RWPE2 (cell line): ENCODE results near the gene POU2AF1.

Experiments used
- ATAC-seq: fragments of 200-7000 bp; cut with Tn5 transposase; 3 replicates; pipeline ENCODE4 v1.9.1; 2021; ENCODE audit warnings: low read depth
- DNase-seq: peaks from one replicate; pipeline ENCODE4 v3.0.0-alpha.2; 2020; ENCODE audit warnings: low spot score
- H3K27ac ChIP-seq: fragments of 450-650 bp; 2 replicates; pipeline ENCODE4 v1.5.1; 2017; ENCODE audit warnings: mild to moderate bottlenecking; ENCODE audit not compliant: poor library complexity, severe bottlenecking
- H3K27me3 ChIP-seq: fragments of 250-450 bp; sonication (Bioruptor Pico); 2 replicates; pipeline ENCODE4 v1.5.1; 2021; ENCODE audit warnings: mild to moderate bottlenecking, moderate library complexity; ENCODE audit not compliant: insufficient read depth, poor library complexity, severe bottlenecking
- H3K36me3 ChIP-seq: fragments of 250-450 bp; sonication (Bioruptor Pico); 2 replicates; pipeline ENCODE4 v1.5.1; 2020; ENCODE audit warnings: low read depth, mild to moderate bottlenecking, moderate library complexity
- H3K4me1 ChIP-seq: fragments of 250-450 bp; sonication (Bioruptor Pico); 2 replicates; pipeline ENCODE4 v1.5.1; 2021; ENCODE audit warnings: mild to moderate bottlenecking, moderate library complexity; ENCODE audit not compliant: insufficient read depth, poor library complexity, severe bottlenecking
- H3K4me3 ChIP-seq: fragments of 250-450 bp; sonication (Bioruptor Pico); 2 replicates; pipeline ENCODE4 v1.5.1; 2021; ENCODE audit warnings: mild to moderate bottlenecking, moderate library complexity; ENCODE audit not compliant: severe bottlenecking
- H3K9me3 ChIP-seq: fragments of 250-450 bp; sonication (Bioruptor Pico); 2 replicates; pipeline ENCODE4 v1.5.1; 2021; ENCODE audit warnings: mild to moderate bottlenecking, moderate library complexity; ENCODE audit not compliant: severe bottlenecking
- TF ChIP-seq, protein P1 (sequence below): fragments of 450-650 bp; IDR thresholded peaks from one replicate; pipeline ENCODE4 v1.5.1; 2017; ENCODE audit warnings: mild to moderate bottlenecking, moderate library complexity; ENCODE audit not compliant: poor library complexity, severe bottlenecking

Gene POU2AF1

DNA sequence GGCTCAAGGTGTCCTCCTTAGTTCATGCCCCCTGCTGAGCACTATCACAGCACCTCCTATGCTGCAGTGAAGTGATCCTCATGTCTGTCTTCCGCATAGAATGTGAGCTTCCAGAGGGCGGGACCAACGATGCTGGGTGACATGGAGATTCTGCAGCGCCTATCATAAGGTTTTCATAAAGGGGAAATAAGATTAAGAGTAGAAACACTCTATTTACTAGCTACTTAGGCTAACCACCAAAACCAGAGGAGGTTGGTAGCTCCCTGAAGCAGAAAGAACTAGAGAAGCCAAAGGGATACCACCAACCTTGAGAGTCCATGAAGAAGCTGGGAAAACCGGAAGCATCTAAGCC lies 39.3 kb upstream of the POU2AF1 start:
- Histone ChIP-seq H3K27me3 (no peaks in the 10 kb centered on the region), H3K4me1 (no peaks in the 10 kb centered on the region), H3K4me3 (no peak overlapping the region), H3K9me3 (no peaks in the 10 kb centered on the region), H3K36me3 (no peaks in the 10 kb centered on the region), H3K27ac (no peak overlapping the region)
- ATAC-seq, result no peak
- TF ChIP-seq, protein P1, sequence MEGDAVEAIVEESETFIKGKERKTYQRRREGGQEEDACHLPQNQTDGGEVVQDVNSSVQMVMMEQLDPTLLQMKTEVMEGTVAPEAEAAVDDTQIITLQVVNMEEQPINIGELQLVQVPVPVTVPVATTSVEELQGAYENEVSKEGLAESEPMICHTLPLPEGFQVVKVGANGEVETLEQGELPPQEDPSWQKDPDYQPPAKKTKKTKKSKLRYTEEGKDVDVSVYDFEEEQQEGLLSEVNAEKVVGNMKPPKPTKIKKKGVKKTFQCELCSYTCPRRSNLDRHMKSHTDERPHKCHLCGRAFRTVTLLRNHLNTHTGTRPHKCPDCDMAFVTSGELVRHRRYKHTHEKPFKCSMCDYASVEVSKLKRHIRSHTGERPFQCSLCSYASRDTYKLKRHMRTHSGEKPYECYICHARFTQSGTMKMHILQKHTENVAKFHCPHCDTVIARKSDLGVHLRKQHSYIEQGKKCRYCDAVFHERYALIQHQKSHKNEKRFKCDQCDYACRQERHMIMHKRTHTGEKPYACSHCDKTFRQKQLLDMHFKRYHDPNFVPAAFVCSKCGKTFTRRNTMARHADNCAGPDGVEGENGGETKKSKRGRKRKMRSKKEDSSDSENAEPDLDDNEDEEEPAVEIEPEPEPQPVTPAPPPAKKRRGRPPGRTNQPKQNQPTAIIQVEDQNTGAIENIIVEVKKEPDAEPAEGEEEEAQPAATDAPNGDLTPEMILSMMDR, result no peak
- no peak for DNase-seq

DNA sequence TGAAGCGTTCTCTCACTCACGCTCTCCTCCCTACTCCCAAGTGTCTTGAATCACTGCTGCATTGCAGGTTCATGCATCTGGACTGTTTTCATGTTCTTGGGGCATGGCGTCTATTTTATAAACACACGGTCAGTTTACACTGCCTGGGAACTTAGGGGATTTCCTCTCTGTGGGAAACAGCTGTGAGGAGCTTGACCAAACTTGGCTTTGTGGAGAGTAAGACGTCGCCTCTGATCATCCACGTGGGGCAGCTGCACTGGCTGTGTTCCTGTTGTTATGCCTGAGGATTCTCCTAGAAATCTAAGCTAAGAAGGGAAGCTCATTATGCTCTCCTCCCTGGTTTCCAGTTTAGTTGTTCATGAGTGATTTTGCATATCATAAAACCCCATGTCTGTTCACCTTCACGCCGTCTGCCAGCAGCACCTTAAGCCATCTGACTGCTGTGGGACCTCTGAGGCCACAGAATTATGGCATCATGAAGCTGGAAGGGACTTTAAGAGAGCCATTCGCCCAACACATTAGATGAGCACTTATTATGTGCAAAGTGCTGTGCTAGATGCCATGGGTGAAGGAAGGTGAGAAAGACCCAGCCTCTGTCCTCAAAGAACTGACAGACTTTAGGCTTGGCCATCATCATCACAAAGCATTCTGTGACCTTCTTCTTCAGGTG lies 38.8 kb upstream of the POU2AF1 start:
- Histone ChIP-seq H3K36me3 (no peaks in the 10 kb centered on the region), H3K9me3 (no peaks in the 10 kb centered on the region), H3K27me3 (no peaks in the 10 kb centered on the region), H3K27ac (no peak overlapping the region), H3K4me1 (no peaks in the 10 kb centered on the region), H3K4me3 (no peak overlapping the region)
- ATAC-seq, result no peak
- no peak for DNase-seq
- TF ChIP-seq, protein P1, result no peak

DNA sequence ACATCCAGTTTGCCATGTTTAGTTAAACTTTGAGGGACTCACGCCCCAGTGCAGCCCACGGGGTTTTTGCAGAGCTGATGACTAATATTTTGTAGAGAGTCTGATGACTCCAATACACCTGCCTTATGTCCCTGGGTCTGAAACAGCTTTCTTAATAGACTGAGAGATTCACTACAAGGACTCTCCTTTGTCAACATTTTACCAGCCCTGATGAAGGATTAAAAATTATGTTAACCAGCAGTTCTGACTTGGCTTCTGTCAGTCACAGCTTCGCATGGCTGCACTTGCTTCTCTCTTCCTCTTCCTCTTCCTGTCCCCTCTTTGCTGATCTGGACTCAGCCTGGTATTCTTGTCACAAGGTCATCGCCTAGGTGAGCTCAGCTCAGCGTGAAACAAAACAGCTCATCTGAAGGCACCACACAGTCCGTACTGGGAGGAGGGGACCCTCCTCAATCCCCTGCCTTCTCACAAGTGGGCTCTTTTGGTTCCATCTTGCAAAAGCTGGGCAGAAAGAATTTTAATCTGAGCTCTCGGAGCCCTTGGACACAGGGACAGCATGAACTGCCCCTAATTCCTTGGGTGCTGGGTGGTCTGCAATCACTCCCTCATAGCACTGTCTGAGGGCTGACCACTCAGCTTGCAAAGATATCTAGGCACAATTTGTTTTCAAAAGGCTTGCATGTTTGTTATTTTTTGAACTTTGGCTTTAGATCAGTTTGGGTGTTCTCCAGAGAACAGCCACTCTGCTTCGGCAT lies 38.1 kb upstream of the POU2AF1 start:
- H3K4me1 ChIP-seq, result no peaks in the 10 kb centered on the region
- TF ChIP-seq, protein P1, result no peak
- no peaks in the 10 kb centered on the region for H3K27me3 ChIP-seq
- H3K4me3 ChIP-seq, result no peak overlapping the region
- ATAC-seq, result no peak
- no peaks in the 10 kb centered on the region for H3K9me3 ChIP-seq
- H3K36me3 ChIP-seq, result no peaks in the 10 kb centered on the region
- no peak for DNase-seq
- no peak overlapping the region for H3K27ac ChIP-seq

DNA sequence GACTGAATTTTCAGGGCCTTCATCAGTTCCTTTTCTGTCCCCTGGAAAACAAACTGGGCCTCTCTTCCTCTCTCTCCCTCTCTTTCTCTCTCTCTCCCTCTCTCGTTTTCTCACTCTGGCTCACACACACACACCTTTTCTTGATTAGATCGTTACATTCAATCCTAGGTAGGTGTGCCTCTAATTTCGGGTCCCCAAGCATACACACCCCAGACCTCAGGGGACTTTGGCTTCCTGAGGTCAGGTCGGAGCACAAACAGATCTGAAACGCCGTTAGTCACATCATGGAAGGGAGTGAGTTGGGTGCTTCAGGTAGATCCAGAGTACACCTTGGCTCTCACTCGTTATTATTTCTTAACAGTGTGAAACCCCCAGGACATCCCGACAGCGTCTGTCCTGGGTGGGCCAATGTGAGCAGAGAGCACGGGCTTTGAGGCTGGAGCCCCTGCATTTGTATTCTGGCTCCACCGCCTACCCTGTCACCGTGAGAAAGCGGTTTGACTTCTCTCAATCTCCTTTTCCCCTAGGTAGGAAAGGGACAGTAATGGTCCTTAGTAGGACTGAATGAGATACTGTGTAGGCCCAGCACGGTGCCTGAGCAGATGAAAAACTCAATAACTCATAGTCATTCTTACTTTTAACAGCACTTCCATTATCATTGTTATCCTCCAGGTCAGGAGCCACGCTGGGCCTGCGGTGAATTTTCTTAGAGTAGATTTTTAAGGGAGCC lies 37.3 kb upstream of the POU2AF1 start:
- H3K27me3 ChIP-seq, result no peaks in the 10 kb centered on the region

More for the DNA sequence above, 37.3 kb upstream of the POU2AF1 start:
- H3K9me3 ChIP-seq, result no peaks in the 10 kb centered on the region
- no peaks in the 10 kb centered on the region for H3K4me1 ChIP-seq
- H3K4me3 ChIP-seq, result no peak overlapping the region
- ATAC-seq, result no peak
- no peaks in the 10 kb centered on the region for H3K36me3 ChIP-seq
- no peak overlapping the region for H3K27ac ChIP-seq
- TF ChIP-seq, protein P1, result no peak
- no peak for DNase-seq
